ENCODE results near the gene MICALL1. TPM values are rescaled to one million over a fixed set of nuclear protein-coding genes. Genes with fewer than 3 reads are reported as not detected.

MICALL1 gene
- total and polyA plus RNA-seq, 9 of the 15 experiments (the other 6 are each of a cell fraction or from before 2014, with no cell fraction given), result 0.32 to 21.5 (median 6.1) TPM

- Histone ChIP-seq H3K4me1 (replicated peaks in 1 of 2; ENCODE audit: control insufficient read depth in 2 of 2, insufficient read depth in 2 of 2, low read length in 2 of 2) (peaks cover 7 to 20% of the 10 kb centered on the region in 2 experiments; a peak in 3 of 5 replicates), H3K9me1 (ENCODE audit: control insufficient read depth, insufficient read depth, low read length) (no peaks in the 10 kb centered on the region), H3K9ac (ENCODE audit: insufficient read depth in 1 of 2, low read depth in 2 of 2, low read length in 2 of 2) (no peak overlapping the region), H3K4me2 (ENCODE audit: insufficient read depth, low read length) (no peak overlapping the region), H3K4me3 (no peak overlapping the region), H3K36me3 (ENCODE audit: control insufficient read depth, insufficient read depth, low read length) (peaks cover 55% of the 10 kb centered on the region), H4K20me1 (replicated peaks; ENCODE audit: control insufficient read depth, insufficient read depth, low read length) (0 out of 2 replicates have a peak, but pooled peaks cover 3% of the 10 kb centered on the region), H3K27me3 (ENCODE audit: control insufficient read depth in 2 of 2, insufficient read depth in 2 of 2, low read length in 2 of 2) (no peaks in the 10 kb centered on the region), H3K9me3 (replicated peaks; ENCODE audit: control insufficient read depth, insufficient read depth, low read depth, low read length) (no peaks in the 10 kb centered on the region), H3K79me2 (ENCODE audit: control insufficient read depth, insufficient read depth, low read length) (peaks cover 27% of the 10 kb centered on the region), H3K27ac (ENCODE audit: extremely low read depth, low read depth, low read length) (no peak overlapping the region), H2AFZ (ENCODE audit: low read depth, low read length) (no peak overlapping the region)
- 94% methylated on average over 4 of the region's 4 CpGs for WGBS (ENCODE audit: insufficient coverage, low coverage, missing lambda C conversion rate)
- ATAC-seq (no peak), DNase-seq (ENCODE audit: extremely low read depth in 1 of 4, low spot score in 3 of 4) (no peak), FAIRE-seq (no peak)
- ChIA-PET CTCF (ENCODE audit: low intra/inter-chr PET ratio) (no interaction called here), POLR2A (no interaction called here)
- TF ChIP-seq, protein P1, sequence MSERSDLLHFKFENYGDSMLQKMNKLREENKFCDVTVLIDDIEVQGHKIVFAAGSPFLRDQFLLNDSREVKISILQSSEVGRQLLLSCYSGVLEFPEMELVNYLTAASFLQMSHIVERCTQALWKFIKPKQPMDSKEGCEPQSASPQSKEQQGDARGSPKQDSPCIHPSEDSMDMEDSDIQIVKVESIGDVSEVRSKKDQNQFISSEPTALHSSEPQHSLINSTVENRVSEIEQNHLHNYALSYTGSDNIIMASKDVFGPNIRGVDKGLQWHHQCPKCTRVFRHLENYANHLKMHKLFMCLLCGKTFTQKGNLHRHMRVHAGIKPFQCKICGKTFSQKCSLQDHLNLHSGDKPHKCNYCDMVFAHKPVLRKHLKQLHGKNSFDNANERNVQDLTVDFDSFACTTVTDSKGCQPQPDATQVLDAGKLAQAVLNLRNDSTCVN (CRISPR knock-in tag; IDR thresholded peaks at IDR 0.05), result no peak
- TF ChIP-seq ZNF764 (CRISPR knock-in tag; IDR thresholded peaks at IDR 0.05; ENCODE audit: low read depth) (no peak), ESRRA (IDR thresholded peaks at IDR 0.05; ENCODE audit: borderline replicate concordance, low read depth) (no peak), HMG20B (CRISPR knock-in tag; IDR thresholded peaks at IDR 0.05) (no peak), DNMT1 (IDR thresholded peaks at IDR 0.05) (no peak), CREB1 (IDR thresholded peaks at IDR 0.05) (no peak), CREB1 (CRISPR knock-in tag; IDR thresholded peaks at IDR 0.05) (no peak), ZBTB1 (CRISPR knock-in tag; IDR thresholded peaks at IDR 0.05; ENCODE audit: borderline replicate concordance, low read depth) (no peak), GATA2 (CRISPR knock-in tag; IDR thresholded peaks at IDR 0.05) (no peak), RBM34 (IDR thresholded peaks at IDR 0.05; ENCODE audit: borderline replicate concordance, insufficient read depth, low read length) (no peak), ZNF551 (CRISPR knock-in tag; IDR thresholded peaks at IDR 0.05) (no peak), MYNN (IDR thresholded peaks at IDR 0.05) (no peak), MYNN (CRISPR knock-in tag; IDR thresholded peaks at IDR 0.05) (no peak), POLR2AphosphoS2 (IDR thresholded peaks at IDR 0.05; ENCODE audit: low read length) (no peak), ERF (CRISPR knock-in tag; IDR thresholded peaks at IDR 0.05) (no peak), ZNF766 (CRISPR knock-in tag; conservative IDR thresholded peaks at IDR 0.05) (no peak), RNF2 (IDR thresholded peaks at IDR 0.05) (no peak), EP300 (IDR thresholded peaks at IDR 0.05; ENCODE audit: low read length) (no peak), SMC3 (conservative IDR thresholded peaks at IDR 0.05; ENCODE audit: insufficient read depth, low read depth, low read length) (no peak), E2F3 (CRISPR knock-in tag; IDR thresholded peaks at IDR 0.05) (no peak)
- BruUV-seq (replicated peaks), result no TSS peak
- intact Hi-C loops (cut with micrococcal nuclease) (loop anchor here (10.0 kb wide), 1 partner anchor 68 kb away; no protein-coding TSS in a partner anchor), in situ Hi-C loops (cut with MboI) (no loop called here)
Measured at GRCh38 chr22:37957232-37957631, 51.1 kb downstream of the MICALL1 start.

Measured in K562 (cell line).